ENCODE results near the gene SERPINF2.
A peak's percentile ranks its signal among the peaks of the same experiment; 100 is the strongest.
"Not testable (repeated sequence)": the region's sequence is repeated elsewhere in the genome, so short reads cannot be mapped to it uniquely, and the experiment has no call there.

SERPINF2 gene

DNA sequence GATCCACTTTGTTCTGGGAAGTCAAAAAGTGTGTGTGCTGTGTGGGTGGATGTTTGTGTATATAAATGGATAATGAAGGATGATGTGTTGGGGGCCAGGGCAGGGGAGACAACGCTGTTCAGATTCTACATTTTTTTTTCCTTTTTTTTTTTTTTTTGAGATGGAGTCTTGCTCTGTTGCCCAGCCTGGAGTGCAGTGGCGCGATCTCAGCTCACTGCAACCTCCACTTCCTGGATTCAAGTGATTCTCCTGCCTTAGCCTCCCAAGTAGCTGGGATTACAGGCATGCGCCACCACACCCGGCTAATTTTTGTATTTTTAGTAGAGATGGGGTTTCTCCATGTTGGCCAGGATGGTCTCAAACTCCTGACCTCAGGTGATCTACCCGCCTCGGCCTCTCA, 22.0 kb downstream of the SERPINF2 start:
- DNase-seq = not testable (repeated sequence)

DNA sequence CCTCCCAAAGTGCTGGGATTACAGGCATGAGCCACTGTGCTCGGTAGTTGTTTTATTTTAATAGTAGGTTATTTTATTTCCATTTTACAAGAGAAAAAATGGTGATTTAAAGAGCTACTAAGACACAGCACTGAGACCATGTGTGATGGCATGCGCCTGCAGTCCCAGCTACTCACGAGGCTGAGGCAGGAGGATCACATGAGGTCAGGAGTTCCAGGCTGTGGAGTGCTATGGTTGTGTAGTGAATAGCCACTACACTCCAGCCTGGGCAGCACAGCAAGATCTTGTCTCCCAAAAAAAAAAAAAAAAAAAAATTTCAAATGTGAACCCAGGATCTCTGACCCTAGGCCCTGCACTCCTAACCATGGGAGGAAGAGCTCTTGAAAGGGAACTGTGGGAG, 22.9 kb downstream of the SERPINF2 start:
- DNase-seq = no peak

DNA sequence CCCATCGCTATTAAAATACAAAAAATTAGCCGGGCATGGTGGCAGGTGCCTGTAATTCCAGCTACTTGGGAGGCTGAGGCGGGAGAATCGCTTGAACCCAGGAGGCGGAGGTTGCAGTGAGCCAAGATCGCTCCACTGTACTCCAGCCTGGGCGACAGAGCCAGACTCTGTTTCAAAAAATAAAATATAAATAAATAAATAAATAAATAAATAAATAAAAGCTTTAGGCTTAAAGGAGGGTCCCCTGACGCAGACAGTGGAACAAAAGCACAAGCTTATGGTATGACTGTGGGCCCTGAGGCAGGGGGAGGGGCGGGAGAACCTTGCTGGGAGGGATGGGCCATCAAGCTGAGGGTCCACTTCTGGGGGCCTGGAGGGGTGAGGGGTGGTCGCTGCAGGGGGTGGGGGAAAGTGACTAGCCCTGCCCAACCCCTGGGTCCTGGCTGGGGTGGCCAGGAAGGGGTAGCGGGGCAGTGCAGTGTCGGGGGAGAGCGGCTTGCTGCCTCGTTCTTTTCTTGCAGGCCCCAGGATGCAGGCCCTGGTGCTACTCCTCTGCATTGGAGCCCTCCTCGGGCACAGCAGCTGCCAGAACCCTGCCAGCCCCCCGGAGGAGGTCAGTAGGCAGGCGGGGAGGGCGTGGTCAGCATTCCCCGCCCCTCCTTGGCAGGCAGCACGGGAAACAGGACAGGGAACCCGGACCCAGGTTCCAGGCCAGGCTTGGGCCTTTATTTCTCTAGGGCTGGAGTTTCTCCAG, 23.9 kb downstream of the SERPINF2 start:
- DNase-seq = no peak

DNA sequence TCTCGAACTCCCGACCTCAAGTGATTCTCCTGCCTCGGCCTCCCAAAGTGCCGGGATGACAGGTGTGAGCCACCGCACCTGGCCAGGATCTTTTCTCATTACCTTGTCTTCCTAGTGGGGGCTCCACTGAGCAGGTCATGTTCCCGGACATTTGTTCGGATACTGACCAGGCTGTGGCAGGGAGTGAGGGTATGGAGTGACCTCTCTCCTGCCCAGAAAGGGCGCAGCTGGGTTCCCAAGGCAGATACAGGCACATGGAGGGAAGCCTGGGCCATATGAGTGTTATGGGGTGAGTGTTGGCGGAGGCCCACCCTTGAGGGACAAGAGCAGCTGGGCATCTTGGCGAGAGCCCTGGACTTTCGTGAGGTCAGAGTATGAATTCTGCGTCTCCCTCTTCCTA, 24.7 kb downstream of the SERPINF2 start:
- DNase-seq = no peak

DNA sequence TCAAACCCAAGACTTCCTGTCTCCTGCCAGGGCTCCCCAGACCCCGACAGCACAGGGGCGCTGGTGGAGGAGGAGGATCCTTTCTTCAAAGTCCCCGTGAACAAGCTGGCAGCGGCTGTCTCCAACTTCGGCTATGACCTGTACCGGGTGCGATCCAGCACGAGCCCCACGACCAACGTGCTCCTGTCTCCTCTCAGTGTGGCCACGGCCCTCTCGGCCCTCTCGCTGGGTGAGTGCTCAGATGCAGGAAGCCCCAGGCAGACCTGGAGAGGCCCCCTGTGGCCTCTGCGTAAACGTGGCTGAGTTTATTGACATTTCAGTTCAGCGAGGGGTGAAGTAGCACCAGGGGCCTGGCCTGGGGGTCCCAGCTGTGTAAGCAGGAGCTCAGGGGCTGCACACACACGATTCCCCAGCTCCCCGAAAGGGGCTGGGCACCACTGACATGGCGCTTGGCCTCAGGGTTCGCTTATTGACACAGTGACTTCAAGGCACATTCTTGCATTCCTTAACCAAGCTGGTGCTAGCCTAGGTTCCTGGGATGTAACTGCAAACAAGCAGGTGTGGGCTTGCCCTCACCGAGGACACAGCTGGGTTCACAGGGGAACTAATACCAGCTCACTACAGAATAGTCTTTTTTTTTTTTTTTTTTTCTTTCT, 27.3 kb downstream of the SERPINF2 start:
- DNase-seq = peak; percentile 40

DNA sequence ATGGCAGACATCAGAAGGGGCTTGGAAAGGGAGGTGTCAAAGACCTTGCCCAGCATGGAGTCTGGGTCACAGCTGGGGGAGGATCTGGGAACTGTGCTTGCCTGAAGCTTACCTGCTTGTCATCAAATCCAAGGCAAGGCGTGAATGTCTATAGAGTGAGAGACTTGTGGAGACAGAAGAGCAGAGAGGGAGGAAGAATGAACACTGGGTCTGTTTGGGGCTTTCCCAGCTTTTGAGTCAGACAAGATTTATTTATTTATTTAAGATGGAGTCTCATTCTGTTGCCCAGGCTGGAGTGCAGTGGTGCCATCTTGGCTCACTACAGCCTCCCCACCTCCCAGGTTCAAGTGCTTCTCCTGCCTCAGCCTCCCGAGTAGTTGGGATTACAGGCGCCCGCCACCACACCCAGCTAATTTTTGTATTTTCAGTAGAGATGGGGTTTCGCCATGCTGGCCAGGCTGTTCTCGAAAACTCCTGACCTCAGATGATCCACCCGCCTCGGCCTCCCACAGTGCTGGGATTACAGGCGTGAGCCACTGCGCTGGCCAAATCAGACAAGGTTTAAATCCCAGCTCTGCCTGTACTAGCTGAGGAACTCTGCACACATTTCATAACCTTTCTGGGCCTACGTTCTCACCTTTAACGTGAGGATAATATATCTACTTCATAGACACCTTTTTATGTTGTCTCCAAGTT, 30.5 kb downstream of the SERPINF2 start:
- not testable (repeated sequence) for DNase-seq

DNA sequence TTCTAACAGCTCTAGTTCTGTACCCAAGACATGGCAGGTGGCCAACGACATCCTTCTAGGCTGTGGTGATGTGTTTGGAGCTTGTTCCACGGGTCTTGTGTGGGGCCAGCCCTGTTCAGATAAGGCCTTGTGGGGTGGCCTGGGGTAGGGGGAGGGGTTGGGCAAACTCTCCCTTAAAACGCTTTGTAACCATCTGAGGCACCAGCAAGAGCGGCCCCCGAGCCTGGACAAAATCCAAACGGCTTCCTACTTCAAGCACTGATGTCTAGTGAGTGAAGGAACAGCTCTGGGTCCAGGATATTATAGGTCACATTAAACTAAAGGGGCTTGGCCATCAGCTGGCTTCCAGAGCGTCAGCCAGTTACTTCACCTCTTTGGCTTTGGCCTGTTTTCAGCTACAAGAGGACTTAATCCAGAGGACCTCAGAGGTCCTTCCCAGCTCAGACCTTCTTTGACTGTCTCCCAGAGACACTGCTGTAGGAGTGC, 31.1 kb downstream of the SERPINF2 start:
- no peak for DNase-seq

DNA sequence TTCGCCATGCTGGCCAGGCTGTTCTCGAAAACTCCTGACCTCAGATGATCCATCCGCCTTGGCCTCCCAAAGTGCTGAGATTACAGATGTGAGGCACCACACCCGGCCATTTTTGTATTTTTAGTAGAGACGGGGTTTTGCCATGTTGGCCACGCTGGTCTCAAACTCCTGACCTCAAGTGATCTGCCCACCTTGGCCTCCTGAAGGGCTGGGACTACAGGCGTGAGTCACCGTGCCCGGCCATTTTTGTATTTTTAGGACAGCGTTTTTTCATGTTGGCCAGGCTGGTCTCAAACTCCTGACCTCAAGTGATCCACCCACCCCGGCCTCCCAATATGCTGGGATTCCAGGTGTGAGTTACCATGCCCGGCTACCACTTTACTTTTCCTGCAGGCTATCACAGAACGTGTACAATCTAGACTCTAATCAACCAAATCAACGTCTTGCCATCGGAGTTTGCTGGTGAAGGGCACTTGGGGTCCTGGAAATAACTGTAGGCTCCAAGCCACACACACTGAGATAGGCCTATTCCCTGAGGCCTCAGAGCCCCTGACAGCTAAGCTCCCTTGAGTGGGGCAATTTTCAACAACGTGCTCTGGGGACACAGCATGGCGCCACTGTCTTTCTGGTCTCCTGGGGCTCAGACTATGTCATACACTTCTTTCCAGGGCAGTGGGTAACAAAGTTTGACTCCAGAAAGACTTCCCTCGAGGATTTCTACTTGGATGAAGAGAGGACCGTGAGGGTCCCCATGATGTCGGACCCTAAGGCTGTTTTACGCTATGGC, 31.9 kb downstream of the SERPINF2 start:
- no peak for DNase-seq

DNA sequence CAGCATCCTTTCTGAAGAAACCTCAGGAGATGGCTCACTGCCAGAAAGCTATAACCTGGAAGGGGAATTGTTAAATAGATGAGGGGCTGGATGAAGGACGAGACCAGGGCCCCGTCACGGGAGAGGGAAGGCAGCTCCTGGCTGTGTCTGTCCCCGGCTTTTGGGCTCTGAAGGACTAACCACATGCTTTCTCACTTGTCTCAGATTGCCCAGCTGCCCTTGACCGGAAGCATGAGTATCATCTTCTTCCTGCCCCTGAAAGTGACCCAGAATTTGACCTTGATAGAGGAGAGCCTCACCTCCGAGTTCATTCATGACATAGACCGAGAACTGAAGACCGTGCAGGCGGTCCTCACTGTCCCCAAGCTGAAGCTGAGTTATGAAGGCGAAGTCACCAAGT, 33.7 kb downstream of the SERPINF2 start:
- no peak for DNase-seq

DNA sequence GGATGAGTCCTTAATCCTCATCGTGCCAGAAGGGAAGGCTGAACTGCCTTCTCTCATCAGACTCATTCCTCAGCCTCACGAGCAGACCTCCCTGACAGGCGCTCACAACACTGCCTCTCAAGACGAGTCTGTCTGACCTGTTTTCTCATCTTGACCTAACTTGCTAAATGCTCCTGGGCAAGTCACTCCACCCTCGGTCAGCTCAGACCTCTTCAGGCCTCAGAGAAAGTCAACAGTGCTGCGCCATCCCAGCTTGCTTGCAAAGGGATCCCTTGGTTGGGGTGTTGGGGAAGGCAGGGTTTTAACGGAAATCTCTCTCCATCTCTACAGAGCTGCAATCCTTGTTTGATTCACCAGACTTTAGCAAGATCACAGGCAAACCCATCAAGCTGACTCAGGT, 34.2 kb downstream of the SERPINF2 start:
- DNase-seq = no peak

DNA sequence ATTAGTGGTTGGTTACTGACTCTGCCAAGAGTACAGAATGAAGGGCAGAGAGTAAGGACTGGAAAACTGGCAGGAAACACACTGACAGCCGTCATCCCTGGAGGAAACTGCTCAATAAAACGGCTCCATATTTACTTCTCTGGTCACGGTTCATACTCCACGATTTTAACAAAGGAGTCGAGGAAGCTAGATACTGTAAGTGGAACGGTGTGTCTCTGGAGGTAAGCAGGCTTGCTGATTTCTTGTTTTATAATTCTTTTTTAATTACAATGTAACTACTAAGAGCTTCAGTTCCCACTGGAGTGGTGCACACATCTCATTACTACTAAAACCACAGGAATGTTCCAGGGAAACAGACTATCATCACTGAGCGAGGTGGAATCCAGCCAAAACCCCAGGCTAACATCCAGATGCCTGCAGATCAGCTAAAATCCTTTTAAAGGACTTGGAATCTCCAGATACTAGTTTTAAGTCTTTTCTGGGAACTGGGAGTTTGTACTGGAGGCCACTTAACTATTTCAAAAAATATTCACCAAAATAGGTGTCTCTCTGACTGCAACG, 37.0 kb downstream of the SERPINF2 start:
- DNase-seq = no peak

DNA sequence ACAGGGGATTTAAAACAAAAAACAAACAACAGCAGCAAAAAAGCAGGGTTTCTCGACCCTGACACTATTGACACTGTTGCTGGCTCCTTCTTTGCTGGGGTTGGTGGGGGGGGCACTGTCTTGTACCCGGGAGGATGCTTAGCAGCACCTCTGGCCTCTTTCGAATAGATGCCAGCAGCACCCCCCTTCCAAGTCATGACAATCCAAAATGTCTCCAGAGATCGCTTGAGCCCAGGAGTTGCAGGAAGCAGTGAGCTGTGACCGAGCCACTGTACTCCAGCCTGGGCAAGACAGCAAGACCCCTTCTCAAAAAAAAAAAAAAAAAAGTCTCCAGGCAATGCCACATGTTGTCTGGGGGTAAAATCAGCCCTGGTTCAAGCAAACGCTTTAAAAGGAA, 39.5 kb downstream of the SERPINF2 start:
- no peak for DNase-seq

DNA sequence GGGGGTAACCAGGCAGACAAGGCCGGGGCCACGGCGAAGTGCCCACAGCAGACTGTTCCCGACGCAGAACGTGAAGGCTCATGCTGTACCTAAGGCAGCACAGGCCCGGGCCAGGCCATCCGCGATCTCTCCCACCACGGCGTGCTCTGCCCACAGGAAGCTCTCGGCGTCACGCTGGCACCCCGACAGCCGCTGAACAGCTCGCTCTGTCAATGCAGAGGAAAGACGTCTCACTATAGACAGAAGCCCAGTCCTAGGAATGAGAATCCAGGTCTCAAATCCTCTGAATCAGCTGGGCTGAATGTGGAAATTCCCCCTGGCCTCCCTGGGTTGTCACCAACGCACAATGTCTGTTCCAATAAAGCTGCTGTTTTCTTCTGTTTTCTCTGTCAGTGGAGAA, 40.6 kb downstream of the SERPINF2 start:
- DNase-seq = no peak

DNA sequence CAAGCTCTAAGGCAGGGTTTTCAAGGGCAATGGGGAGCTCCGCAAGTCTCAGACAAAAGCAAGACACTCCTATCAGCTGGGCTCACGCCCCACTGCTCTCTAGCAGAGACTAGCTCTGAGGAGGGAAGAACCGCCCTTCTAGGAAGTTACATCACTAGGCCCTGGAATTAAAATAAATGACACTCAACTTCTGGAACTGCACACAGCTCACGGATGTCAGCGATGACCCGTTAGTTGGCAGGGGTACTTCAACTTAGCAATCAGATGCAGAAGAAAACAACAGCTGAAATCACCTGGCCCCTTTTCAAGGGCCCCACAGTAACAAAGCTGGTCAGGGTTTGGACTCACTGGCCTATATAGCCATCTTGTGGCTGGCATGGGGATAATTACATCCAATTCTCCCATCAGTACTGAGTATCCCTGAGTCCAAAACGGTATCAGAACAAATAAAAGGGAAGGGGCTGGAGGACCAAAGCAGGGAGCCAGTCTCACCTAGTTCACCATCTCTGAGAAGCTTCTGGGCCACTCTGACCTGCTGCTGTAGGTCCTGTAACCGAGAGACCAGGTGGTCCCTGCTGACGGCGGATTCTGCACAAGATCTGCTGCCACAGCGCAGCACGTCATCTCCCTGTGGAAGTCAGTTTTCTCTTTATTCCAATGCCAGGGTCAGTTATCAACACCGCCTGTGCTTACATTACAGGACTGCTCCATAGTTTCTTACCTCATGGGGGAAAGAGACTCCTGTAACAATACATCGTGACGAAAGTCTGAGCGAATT, 41.4 kb downstream of the SERPINF2 start:
- no peak for DNase-seq

DNA sequence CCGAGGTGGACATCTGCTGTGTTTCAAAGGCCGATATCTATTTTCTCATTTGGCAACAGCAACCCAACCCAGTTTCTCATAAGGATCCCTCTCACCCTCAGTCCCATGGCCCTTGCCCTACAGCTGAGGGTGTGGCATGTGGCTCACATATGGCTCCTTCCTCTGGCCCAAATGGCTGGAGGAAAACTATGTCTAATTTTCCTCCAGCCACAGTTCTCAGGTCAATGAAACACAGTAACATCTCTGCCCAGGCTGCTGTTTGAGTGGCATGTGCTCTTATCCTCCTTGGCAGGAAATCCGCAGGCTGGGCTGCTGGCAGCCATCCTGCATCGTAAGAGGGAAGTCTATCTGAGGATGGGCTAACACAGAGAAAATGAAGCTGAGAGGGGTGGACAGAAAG, 43.3 kb downstream of the SERPINF2 start:
- DNase-seq = no peak

DNA sequence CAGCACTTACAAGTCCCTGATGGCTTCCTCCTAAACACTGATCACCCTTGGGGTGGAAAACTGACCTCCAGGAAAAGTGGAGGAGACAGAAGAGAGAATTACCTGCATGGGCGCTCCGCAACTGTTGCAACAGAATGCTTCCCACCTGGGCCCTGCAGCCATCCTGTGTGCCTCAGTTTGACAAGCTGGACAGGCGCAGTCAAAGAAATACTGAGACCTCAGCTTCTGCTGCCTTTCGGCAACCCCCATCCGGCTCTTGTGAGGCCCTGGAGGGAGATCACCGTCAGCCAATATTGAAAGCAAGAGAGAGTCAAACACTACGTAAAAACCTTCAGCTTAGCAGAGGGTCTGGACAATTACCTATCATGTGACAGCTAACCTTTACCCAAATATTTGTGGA, 44.0 kb downstream of the SERPINF2 start:
- no peak for DNase-seq

DNA sequence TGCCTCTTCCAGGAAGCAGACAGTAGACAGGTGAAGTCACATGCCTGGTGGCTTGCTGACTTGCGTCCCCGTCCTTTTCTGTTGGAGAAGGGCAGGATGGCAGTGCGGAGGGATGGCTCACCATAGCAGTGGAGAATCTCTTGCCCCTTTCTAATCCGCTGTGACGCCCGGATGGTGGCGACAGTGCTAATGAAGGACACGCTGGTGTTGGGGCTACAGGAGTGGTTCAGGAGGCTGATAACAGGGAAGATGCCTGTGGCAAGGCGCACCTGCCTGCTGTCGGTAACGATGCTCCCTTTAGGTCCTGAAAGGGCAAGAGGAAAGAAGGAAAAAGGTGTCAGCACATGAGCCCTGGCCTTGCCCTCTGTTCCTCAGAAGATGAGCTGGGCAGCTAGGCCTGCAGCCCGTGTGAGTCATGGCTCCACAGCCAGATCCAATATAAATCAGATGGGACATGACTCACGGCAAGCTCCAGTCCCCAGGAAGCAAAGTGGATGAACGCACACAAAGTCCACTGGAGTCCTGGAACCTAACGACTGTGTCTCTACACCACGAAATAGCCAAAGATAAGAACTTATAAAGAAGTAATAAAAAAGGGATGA, 44.7 kb downstream of the SERPINF2 start:
- no peak for DNase-seq

DNA sequence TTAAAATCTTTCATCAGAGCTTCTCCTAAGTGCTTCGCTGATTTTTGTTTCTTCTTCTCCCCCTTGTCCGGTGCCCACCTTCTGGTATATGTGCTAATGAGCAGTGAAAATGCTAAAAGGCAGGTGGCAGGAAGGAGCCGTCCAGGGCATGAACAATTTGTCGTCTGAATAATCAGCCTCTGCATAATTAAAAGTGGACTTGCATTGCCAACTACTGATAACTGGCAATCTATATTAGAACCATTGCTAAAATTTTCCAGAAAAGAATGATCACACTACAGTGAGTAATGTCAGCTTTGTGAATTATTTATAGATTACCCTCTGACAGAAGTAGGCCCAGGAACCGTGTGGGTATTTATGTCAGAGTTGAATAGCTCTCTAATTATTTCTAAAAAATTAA, 47.3 kb downstream of the SERPINF2 start:
- DNase-seq = no peak

DNA sequence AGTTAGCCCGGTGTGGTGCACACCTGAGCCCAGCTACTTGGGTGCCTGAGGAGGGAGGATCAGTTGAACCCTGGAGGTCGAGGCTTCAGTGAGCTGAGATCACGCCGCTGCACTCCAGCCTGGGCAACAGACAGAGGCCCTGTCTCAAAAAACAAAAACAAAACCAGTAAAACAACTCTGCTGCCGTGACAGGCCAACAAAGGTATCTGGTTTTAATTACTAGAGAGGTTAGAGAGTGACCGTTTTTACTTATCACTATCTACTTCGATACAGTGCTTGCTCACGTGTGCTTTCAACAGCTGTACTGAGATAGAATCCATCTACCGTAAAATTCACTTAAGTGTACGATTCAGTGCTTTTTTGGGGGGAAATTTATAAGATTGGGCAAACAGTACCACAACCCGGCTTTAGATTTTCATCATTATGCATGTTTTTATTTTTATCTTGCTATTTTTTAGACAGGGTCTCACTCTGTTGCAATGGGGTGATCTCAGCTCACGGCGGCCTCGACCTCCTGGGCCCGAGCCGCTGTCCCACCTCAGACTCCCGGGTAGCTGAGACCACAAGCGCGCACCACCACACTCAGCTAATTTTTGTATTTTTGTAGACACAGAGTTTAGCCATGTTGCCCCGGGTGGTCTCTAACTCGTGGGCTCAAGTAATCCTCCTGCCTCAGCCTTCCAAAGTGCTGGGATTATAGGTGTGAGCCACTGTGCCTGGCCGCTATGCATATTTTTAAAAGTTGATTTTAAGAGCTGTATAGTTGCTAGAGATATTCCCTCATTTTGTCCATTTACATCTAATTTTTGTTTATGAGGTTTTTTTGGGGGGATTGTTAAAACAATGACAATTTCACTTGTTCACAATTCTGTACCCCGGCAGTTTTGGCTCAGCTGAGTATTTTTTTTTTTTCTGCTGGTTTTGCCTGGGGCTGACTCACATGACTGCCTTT, 50.1 kb downstream of the SERPINF2 start:
- no peak for DNase-seq

DNA sequence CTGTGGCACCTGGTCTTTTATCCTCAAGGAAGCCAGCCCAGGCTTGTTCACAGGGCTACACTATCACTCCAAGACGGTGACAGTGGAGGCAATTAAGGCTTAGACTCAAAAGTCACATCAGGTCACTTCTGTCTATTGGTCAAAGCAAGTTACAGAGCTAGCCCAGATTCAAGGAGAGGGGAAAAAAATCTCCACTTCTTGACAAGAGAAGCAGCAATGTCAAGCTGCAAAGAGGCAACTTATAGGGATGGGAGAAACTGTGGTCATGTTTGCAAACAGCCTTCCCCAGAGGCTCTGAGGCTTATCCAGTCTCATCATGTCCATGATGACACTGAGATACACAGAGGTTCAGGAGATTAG, 50.8 kb downstream of the SERPINF2 start:
- no peak for DNase-seq

All from stimulated activated CD8-positive, alpha-beta memory T cell treated with anti-CD3 and anti-CD28 coated beads, Interleukin-4, amount 100 ng/mL, for 48 hours (primary cell).